Superior temporal gyrus (tissue), 1 donor: ENCODE measurements around the gene CT45A5.
"Not testable (repeated sequence)": the region's sequence is repeated elsewhere in the genome, so short reads cannot be mapped to it uniquely, and the experiment has no call there.

Source experiments
- DNase-seq: peaks from one replicate; pipeline ENCODE4 v3.0.0-alpha.2; 2016; ENCODE audit errors: extremely low spot score

Gene CT45A5, protein sequence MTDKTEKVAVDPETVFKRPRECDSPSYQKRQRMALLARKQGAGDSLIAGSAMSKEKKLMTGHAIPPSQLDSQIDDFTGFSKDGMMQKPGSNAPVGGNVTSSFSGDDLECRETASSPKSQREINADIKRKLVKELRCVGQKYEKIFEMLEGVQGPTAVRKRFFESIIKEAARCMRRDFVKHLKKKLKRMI

DNA sequence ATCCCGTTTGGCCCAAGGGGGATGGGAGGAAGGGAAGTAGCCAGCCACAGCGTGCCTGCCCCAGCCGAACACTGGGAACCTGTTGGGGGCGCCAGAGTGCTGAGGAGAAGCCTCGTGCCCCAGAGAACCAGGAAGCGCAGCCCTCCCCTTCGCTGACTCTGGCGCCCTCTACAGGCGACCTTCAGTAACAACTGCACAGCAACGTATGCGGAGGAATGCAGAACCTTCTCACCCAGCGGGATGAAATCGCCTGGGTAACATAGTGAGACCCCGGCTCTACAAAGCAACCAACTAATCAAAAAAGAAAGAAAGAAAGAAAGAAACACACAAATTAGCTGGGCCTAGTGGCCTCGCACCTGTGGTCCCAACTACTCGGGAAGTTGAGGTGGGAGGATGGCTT lies at the start of gene CT45A5:
TSS of gene CT45A5 (minus strand) at position 101 of the 400 bp plus-strand sequence. CDS start 3,774 bp downstream, outside the sequence.
- not testable (repeated sequence) for DNase-seq

DNA sequence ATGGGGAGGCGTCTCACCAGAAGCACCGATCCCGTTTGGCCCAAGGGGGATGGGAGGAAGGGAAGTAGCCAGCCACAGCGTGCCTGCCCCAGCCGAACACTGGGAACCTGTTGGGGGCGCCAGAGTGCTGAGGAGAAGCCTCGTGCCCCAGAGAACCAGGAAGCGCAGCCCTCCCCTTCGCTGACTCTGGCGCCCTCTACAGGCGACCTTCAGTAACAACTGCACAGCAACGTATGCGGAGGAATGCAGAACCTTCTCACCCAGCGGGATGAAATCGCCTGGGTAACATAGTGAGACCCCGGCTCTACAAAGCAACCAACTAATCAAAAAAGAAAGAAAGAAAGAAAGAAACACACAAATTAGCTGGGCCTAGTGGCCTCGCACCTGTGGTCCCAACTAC lies 34.6 kb upstream of the CT45A5 start, which contains the start of gene CT45A2:
TSS of gene CT45A2 (minus strand) at position 101 of the 400 bp plus-strand sequence. CDS start 3,747 bp downstream, outside the sequence.
- not testable (repeated sequence) for DNase-seq

DNA sequence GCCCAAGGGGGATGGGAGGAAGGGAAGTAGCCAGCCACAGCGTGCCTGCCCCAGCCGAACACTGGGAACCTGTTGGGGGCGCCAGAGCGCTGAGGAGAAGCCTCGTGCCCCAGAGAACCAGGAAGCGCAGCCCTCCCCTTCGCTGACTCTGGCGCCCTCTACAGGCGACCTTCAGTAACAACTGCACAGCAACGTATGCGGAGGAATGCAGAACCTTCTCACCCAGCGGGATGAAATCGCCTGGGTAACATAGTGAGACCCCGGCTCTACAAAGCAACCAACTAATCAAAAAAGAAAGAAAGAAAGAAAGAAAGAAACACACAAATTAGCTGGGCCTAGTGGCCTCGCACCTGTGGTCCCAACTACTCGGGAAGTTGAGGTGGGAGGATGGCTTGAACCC lies 17.4 kb upstream of the CT45A5 start, which contains the start of gene CT45A6:
TSS of gene CT45A6 (minus strand) at position 101 of the 400 bp plus-strand sequence. CDS start 3,794 bp downstream, outside the sequence.
- not testable (repeated sequence) for DNase-seq

DNA sequence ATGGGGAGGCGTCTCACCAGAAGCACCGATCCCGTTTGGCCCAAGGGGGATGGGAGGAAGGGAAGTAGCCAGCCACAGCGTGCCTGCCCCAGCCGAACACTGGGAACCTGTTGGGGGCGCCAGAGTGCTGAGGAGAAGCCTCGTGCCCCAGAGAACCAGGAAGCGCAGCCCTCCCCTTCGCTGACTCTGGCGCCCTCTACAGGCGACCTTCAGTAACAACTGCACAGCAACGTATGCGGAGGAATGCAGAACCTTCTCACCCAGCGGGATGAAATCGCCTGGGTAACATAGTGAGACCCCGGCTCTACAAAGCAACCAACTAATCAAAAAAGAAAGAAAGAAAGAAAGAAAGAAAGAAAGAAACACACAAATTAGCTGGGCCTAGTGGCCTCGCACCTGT lies 17.2 kb downstream of the CT45A5 start, which contains the start of gene CT45A3:
TSS of gene CT45A3 (minus strand) at position 101 of the 400 bp plus-strand sequence. CDS start 3,747 bp downstream, outside the sequence.
- not testable (repeated sequence) for DNase-seq

DNA sequence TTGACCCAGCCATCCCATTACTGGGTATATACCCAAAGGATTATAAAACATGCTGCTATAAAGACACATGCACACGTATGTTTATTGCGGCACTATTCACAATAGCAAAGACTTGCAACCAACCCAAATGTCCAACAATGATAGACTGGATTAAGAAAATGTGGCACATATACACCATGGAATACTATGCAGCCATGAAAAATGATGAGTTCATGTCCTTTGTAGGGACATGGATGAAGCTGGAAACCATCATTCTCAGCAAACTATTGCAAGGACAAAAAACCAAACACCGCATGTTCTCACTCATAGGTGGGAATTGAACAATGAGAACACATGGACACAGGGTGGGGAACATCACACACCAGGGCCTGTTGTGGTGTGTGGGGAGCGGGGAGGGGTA lies 40.6 kb downstream of the CT45A5 start:
- not testable (repeated sequence) for DNase-seq

DNA sequence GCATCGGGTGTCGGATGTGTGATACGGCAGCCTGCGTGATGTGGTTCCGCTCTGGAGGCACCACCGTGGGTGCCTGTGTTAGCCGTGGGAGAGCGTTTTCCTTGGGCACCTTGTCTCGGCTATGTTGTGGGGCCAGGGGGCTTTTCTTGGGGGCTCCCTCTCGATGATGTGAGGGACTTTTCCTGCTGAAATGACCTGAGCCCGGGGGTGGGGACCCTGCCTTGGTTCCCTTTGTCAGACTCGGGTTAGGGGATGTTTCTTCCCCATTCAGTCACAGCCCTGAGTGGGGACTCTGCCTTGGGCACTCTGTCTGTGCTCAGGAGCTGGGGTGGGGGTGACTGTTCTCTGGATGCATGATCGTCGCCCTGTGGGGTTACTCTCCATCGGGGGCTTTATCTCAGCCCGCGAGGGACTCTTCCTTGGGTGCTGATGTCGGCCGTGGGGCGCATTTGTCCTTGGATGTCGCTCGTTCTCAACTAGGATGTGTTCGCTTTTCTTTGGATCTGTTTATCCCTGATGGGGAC lies 44.0 kb downstream of the CT45A5 start:
- DNase-seq: no peak

DNA sequence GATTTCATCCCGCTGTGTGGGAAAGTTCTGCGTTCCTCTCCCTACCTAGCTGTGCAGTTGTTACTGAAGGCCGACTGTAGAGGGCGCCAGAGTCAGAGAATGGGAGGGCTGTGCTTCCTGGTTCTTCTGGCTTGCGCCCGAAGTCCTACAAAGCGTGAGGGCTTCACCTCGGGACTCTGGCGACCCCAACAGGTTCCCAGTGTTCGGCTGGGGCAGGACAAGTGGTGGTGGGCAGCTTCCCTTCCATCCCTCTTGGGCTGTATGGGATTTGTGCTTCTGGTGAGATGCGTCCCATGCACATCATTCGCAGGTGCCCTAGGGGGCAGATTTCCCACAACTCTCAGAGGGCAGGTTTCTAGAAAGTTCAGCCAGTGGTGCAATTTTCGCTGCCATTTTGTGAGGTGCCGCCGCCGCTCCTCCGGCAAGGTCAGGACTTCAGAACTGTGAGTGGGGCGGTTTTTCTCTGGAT lies 44.6 kb downstream of the CT45A5 start:
- peak; percentile 13 for DNase-seq

DNA sequence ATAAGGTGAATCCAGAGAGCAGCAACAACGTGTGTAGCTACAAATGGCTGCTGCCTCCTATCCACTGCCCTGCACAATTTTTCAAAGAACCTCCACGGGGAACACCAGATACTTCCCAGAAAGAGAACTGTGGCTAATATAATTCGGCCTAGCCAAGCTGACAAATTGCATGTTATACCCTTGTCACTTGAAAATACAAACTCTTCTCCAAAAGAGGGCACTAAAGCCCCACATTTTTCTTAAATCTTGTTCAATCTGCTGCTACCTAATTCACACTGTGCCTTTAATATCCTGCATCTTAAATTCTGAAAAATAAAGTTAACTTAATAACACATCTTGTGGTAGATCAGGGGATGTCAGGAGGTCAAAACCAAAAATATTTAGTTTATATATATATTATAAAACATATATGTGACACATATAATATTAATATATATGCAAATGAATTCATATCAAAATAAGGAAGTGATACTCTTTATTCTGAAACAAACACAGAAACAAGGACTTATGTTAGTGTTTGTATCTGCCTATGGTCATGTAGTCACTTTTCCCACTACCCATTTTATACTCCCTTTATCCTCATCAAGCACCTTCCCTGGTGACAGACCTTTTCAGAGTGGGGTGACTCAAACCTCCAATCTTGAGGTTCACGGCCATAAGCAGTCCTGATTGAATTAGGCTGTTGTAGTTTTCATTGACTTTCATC lies 47.8 kb downstream of the CT45A5 start:
- DNase-seq: peak; percentile 8

DNA sequence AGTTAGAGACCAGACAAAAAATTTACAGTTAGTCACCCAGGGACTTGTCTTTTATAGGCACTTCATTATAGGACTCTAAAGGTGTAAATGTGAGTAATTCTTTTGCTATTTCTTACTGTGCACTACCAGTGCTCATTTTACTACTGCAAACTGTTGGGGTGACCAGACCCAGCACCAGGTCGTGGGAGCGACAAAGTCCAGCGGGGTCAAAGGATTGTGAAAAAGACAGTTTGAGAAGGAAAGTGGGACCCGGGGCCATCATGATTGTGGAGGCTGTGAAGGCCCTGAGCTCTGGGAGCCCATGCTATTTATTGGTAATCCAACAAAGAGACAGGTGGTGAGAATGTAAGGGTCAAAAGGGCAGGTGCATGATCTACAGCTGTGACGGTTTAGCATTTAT lies 50.6 kb downstream of the CT45A5 start:
- DNase-seq: not testable (repeated sequence)
